Tibial artery (tissue), 4 donors: ENCODE results near the gene B4GALT1.
"Not testable (repeated sequence)": the region's sequence is repeated elsewhere in the genome, so short reads cannot be mapped to it uniquely, and the experiment has no call there.

Experiments used
- DNase-seq, 2 donors: peaks; one replicate each; pipeline ENCODE4 v3.0.0-alpha.2; 2019
- H3K27ac ChIP-seq, 2 donors: fragments of 200-600 bp; sonication (generic) in 1 of 2; 1 replicate in 1 of 2; 2 replicates in 1 of 2; pipeline ENCODE4 v1.5.1; 2018 to 2019; ENCODE audit warnings: mild to moderate bottlenecking in 1 of 2
- H3K27me3 ChIP-seq, 2 donors: fragments of 200-600 bp; sonication (generic) in 1 of 2; one replicate each; pipeline versions ENCODE4 v1.5.1 to v1.6.0; 2016 to 2019
- H3K36me3 ChIP-seq, 3 donors: fragments of 200-600 bp; sonication (generic) in 2 of 3; one replicate each; pipeline ENCODE4 v1.5.1; 2016 to 2019; ENCODE audit warnings: mild to moderate bottlenecking in 2 of 3
- H3K4me1 ChIP-seq, 4 donors: fragments of 200-600 bp; sonication (generic) in 2 of 4; 1 replicate in 3 of 4; 2 replicates in 1 of 4; pipeline ENCODE4 v1.5.1; 2016 to 2019
- H3K4me3 ChIP-seq, 2 donors: fragments of 200-600 bp; sonication (generic) in 1 of 2; 1 replicate in 1 of 2; 2 replicates in 1 of 2; pipeline ENCODE4 v1.5.1; 2018 to 2019; ENCODE audit warnings: mild to moderate bottlenecking in 2 of 2
- H3K9me3 ChIP-seq, 3 donors: fragments of 200-600 bp; sonication (generic) in 1 of 3; one replicate each; pipeline ENCODE4 v1.5.1; 2016 to 2019
- CTCF ChIP-seq, 2 experiments: fragments of 200-600 bp in 1 of 2; fragments of 450-650 bp in 1 of 2; IDR thresholded peaks; one replicate each; pipeline ENCODE4 v1.5.1; 2017 to 2019; ENCODE audit warnings: antibody characterized with exemption in 2 of 2, mild to moderate bottlenecking in 1 of 2, moderate library complexity in 1 of 2
- intact Hi-C: fragments of 100-400 bp; cut with DNase I; formaldehyde crosslinking; loops from one replicate; pipeline ENCODE4 v1.15.0; 2023; ENCODE audit warnings: low total_unique reads

B4GALT1 gene

GRCh38 chr9:33099754-33100153, 67.4 kb downstream of the B4GALT1 start:
- intact Hi-C loops, result no loop called here
- DNase-seq, result no peak
- Histone ChIP-seq H3K4me1 (peaks cover 0 to 35% (median 24%) of the 10 kb centered on the region in 4 donors), H3K4me3 (no peak overlapping the region), H3K27me3 (no peaks in the 10 kb centered on the region), H3K27ac (no peak overlapping the region), H3K36me3 (no peaks in the 10 kb centered on the region), H3K9me3 (no peaks in the 10 kb centered on the region)
- no peak for TF ChIP-seq CTCF (IDR thresholded peaks at IDR 0.05)

- H3K9me3 ChIP-seq, result no peaks in the 10 kb centered on the region
- DNase-seq, result no peak
- no peak overlapping the region for H3K4me3 ChIP-seq
- TF ChIP-seq CTCF (IDR thresholded peaks at IDR 0.05), result no peak
- H3K36me3 ChIP-seq, result no peaks in the 10 kb centered on the region
- no peak overlapping the region for H3K27ac ChIP-seq
- intact Hi-C loops, result no loop called here
- H3K27me3 ChIP-seq, result no peaks in the 10 kb centered on the region
- peaks cover 0 to 14% (median 11%) of the 10 kb centered on the region in 4 donors for H3K4me1 ChIP-seq
Observed at GRCh38 chr9:33097192-33097591, 69.9 kb downstream of the B4GALT1 start.

- H3K36me3 ChIP-seq, result no peaks in the 10 kb centered on the region
- no peaks in the 10 kb centered on the region for H3K4me1 ChIP-seq
- DNase-seq, result no peak
- no peak for TF ChIP-seq CTCF (IDR thresholded peaks at IDR 0.05)
- no peak overlapping the region for H3K27ac ChIP-seq
- no peak overlapping the region for H3K4me3 ChIP-seq
- intact Hi-C loops, result no loop called here
- H3K27me3 ChIP-seq, result no peaks in the 10 kb centered on the region
- no peaks in the 10 kb centered on the region for H3K9me3 ChIP-seq
Observed at GRCh38 chr9:33092634-33093033, 74.5 kb downstream of the B4GALT1 start.

- H3K27ac ChIP-seq, DNase-seq, H3K27me3 ChIP-seq, intact Hi-C loops, H3K9me3 ChIP-seq, H3K4me3 ChIP-seq, H3K36me3 ChIP-seq: not testable (repeated sequence)
- H3K4me1 ChIP-seq, result peaks cover 0 to 29% (median 24%) of the 10 kb centered on the region in 4 donors
Observed at GRCh38 chr9:33085672-33086071, 81.5 kb downstream of the B4GALT1 start.

GRCh38 chr9:33082538-33083326, 84.4 kb downstream of the B4GALT1 start:
- no peak overlapping the region for H3K4me3 ChIP-seq
- intact Hi-C loops, result loop anchor here (2.0 to 5.0 kb wide), 2 partner anchors 85 to 144 kb away; partner anchors contain the start of gene B4GALT1
- TF ChIP-seq CTCF (IDR thresholded peaks at IDR 0.05), result no peak
- H3K27ac ChIP-seq, result peak overlapping the region; percentile 6 to 37
- DNase-seq, result peak; percentile 41 to 76
- H3K36me3 ChIP-seq, result no peaks in the 10 kb centered on the region
- peaks cover 0 to 31% (median 24%) of the 10 kb centered on the region in 4 donors for H3K4me1 ChIP-seq
- H3K9me3 ChIP-seq, result no peaks in the 10 kb centered on the region
- no peaks in the 10 kb centered on the region for H3K27me3 ChIP-seq

GRCh38 chr9:33082128-33082527, 85.0 kb downstream of the B4GALT1 start:
- no peak for DNase-seq
- peak overlapping the region; percentile 6 to 37 for H3K27ac ChIP-seq
- TF ChIP-seq CTCF (IDR thresholded peaks at IDR 0.05), result no peak
- H3K4me1 ChIP-seq, result peaks cover 0 to 33% (median 24%) of the 10 kb centered on the region in 4 donors
- no peaks in the 10 kb centered on the region for H3K27me3 ChIP-seq
- H3K4me3 ChIP-seq, result no peak overlapping the region
- no peaks in the 10 kb centered on the region for H3K36me3 ChIP-seq
- intact Hi-C loops, result loop anchor here (2.0 to 5.0 kb wide), 2 partner anchors 85 to 145 kb away; partner anchors contain the start of gene B4GALT1
- no peaks in the 10 kb centered on the region for H3K9me3 ChIP-seq
